ENCODE measurements around the gene RAPGEF6.
"Not testable (repeated sequence)": the region's sequence is repeated elsewhere in the genome, so short reads cannot be mapped to it uniquely, and the experiment has no call there.

RAPGEF6 gene

GRCh38 chr5:131491749-131492148 is 143.3 kb downstream of the RAPGEF6 start:
- DNase-seq = no peak

GRCh38 chr5:131488463-131488862 is 146.6 kb downstream of the RAPGEF6 start:
- DNase-seq = peak in 1 of 2 donors; percentile 84

GRCh38 chr5:131487371-131487770 is 147.7 kb downstream of the RAPGEF6 start:
- not testable (repeated sequence) for DNase-seq

GRCh38 chr5:131482617-131483016 is 152.4 kb downstream of the RAPGEF6 start:
- DNase-seq = no peak

- no peak for DNase-seq
Observed at GRCh38 chr5:131481569-131481968, 153.5 kb downstream of the RAPGEF6 start.

- no peak for DNase-seq
Observed at GRCh38 chr5:131475541-131475941, 159.5 kb downstream of the RAPGEF6 start.

- DNase-seq = no peak
Observed at GRCh38 chr5:131473731-131474130, 161.3 kb downstream of the RAPGEF6 start.

GRCh38 chr5:131466171-131466766 is 168.8 kb downstream of the RAPGEF6 start:
- DNase-seq = no peak

- DNase-seq = peak in 1 of 2 donors; percentile 51
Observed at GRCh38 chr5:131463656-131464055, 171.4 kb downstream of the RAPGEF6 start.

GRCh38 chr5:131462454-131462853 is 172.6 kb downstream of the RAPGEF6 start:
- DNase-seq = no peak

GRCh38 chr5:131461742-131462141 is 173.3 kb downstream of the RAPGEF6 start:
- DNase-seq = no peak

- DNase-seq = no peak
Observed at GRCh38 chr5:131460867-131461572, 174.0 kb downstream of the RAPGEF6 start.

GRCh38 chr5:131460133-131460532 is 174.9 kb downstream of the RAPGEF6 start:
- DNase-seq = no peak

- no peak for DNase-seq
Observed at GRCh38 chr5:131459216-131459615, 175.8 kb downstream of the RAPGEF6 start.

- DNase-seq = no peak
Observed at GRCh38 chr5:131457193-131457592, 177.8 kb downstream of the RAPGEF6 start.

- no peak for DNase-seq
Observed at GRCh38 chr5:131450941-131451340, 184.1 kb downstream of the RAPGEF6 start.

- no peak for DNase-seq
Observed at GRCh38 chr5:131441184-131441583, 193.8 kb downstream of the RAPGEF6 start.

- DNase-seq = no peak
Observed at GRCh38 chr5:131436081-131436480, 198.9 kb downstream of the RAPGEF6 start.

GRCh38 chr5:131433109-131433508 is 201.9 kb downstream of the RAPGEF6 start:
- no peak for DNase-seq

GRCh38 chr5:131431794-131432193 is 203.2 kb downstream of the RAPGEF6 start:
- no peak for DNase-seq

- DNase-seq = no peak
Observed at GRCh38 chr5:131430794-131431193, 204.2 kb downstream of the RAPGEF6 start.

- DNase-seq = no peak
Observed at GRCh38 chr5:131426011-131426410, 209.0 kb downstream of the RAPGEF6 start.

- DNase-seq = peak in 1 of 2 donors; percentile 3
Observed at GRCh38 chr5:131423056-131423455, 212.0 kb downstream of the RAPGEF6 start.

GRCh38 chr5:131419877-131420276 is 215.2 kb downstream of the RAPGEF6 start:
- DNase-seq = no peak

GRCh38 chr5:131418846-131419245 is 216.2 kb downstream of the RAPGEF6 start:
- no peak for DNase-seq
